GM18511 (cell line): ENCODE results near the gene AMPD2.
A peak's percentile ranks its signal among the peaks of the same experiment; 100 is the strongest.

Experiments
- ATAC-seq: cut with Tn5 transposase; IDR thresholded peaks from one replicate; pipeline ENCODE4 v1.9.1; 2021; ENCODE audit warnings: mild to moderate bottlenecking, moderate library complexity; ENCODE audit not compliant: unreplicated experiment

Gene AMPD2

DNA sequence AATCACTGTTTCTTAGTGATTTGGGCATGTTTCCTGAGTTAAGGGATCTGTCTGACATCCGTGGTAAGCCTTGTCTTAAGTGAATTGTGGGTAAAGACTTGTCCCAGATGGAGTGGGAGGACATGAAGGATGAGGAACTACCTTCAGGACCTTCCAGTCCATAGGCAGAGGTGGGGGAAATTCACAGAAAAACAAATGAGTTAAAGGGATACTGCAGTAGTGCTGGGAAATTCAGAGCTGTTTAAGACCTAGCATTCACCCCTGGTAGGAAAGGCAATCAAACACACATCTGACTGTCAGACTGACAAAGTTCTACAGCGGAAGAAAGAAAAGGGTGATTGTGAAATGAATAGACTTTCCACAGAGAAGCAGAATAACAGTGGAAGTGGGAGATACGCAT is 3.2 kb upstream of the AMPD2 start:
- ATAC-seq = no peak

DNA sequence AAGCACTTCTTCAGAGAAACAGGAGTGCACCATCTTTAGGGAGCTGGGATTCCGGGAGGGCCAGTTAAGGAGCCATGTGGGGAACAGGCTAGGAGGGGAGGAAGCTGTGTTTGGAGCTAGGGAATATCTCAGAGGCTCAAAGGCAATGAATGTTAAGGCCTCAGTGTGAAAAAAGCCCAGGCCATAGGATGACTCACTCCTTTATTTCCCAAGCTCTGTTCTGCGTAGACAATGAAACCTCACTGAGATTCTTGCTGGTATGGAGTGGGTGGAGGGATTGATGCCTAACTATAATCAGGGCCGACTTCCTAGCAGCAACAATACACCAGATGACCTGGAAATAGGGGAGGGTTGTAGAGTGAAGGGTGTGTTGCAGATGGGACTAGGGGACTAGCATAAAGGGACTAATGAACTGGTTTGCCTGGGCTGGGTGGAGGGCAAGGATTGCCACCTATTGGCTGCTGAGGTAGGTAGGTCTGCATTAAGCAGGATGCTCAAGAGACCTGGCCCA is 2.3 kb upstream of the AMPD2 start:
- no peak for ATAC-seq

GRCh38 chr1:109618661-109619575 is 719 bp upstream of the AMPD2 start:
- ATAC-seq = no peak

- ATAC-seq = peak; percentile 6
Measured at GRCh38 chr1:109620401-109620791, 759 bp downstream of the AMPD2 start.

DNA sequence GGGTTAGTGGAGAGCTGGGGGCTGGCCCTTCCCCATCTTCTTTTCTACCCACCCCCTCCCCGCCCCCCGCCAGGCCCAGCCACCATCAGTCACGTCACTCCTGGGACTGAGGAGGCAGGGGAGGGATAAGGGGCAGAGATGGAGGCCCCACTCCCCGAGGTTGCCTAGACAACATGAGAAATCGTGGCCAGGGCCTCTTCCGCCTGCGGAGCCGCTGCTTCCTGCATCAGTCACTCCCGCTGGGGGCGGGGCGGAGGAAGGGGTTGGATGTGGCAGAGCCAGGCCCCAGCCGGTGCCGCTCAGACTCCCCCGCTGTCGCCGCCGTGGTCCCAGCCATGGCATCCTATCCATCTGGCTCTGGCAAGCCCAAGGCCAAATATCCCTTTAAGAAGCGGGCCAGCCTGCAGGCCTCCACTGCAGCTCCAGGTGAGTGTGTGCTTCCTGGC is 1.2 kb downstream of the AMPD2 start:
- ATAC-seq = peak; percentile 76

DNA sequence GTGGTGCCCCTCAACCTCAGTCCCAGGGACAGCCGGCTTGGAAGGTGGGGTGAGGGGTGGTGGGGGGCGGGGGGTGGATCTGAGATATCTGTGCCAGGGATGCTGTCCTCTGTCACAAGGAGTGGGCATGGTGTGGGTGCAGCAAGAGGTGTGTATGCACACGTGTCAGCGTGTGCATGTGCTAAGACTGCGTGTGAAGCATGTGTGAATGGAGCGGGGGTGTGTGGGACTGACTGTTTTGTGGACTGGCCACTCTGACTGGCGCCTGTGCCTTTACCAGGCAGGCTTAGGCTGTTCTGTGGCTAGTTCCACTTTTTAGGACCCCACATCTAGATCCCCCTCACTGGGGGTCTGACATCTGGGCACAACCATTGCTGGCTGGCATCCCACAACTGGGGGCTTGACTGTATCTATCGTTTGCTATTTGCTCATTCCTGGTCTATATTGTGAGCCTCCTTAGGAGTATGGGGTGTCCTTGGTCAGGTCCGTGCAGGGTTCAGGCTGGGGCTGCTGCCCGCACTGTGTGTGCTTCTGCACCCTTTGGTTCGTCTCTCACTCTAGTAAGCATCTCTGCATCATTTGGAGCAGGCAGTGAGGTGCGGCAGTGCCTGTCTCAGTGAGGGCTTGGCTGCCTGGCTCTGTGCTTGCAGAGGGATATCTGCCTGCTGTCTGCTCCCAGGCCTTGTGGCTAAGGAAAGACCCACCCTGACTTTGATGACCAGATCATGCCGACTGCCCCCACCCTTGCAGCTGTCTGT is 1.9 kb downstream of the AMPD2 start:
- no peak for ATAC-seq

GRCh38 chr1:109622137-109622892 is 2.7 kb downstream of the AMPD2 start:
- ATAC-seq = no peak

GRCh38 chr1:109622895-109623294 is 3.3 kb downstream of the AMPD2 start:
- no peak for ATAC-seq

DNA sequence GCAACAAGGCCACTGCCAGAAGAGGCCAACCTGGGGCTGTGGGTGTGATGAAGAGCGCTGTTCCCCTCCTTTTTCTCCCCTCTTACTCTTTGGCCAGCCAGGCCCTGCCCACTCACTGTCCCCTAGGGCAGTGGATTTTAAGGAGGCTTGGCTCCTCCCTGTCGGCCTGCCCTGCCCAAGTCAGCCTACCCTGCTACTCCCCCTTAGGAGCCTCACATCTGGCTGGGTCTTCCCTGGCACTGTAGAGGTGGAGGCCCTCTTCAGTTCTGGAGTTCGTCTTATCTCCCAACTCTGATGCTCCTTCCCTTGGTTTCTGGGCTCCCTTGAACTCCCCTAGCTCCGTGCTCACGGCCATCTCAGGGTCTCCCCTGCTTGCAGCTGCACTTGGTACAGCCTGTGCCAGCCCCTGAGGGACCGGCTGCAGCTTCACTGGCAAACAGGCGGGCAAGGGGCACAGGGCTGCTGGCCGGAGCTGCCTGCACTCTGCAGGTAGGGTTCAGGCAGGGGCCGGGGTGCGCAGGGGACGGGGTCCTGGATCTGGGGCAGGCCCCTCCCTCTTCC is 4.0 kb downstream of the AMPD2 start:
- no peak for ATAC-seq

GRCh38 chr1:109624201-109625010 is 4.8 kb downstream of the AMPD2 start:
- ATAC-seq = no peak

DNA sequence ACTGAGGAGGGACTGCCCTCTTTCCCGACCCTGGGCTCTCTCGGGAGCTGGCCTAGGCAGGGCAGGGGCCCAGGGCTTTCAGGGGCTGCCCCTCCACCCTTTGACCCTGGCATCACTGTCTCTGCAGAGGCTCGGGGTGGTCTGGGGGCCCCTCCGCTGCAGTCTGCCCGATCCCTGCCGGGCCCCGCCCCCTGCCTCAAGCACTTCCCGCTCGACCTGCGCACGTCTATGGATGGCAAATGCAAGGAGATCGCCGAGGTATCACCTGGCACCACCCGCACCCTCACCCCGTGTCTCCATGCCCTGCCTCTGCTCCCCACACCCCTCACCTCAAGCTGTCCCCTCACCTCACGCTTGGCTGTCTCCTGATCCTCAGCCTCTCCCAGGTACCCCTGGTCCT is 5.5 kb downstream of the AMPD2 start:
- no peak for ATAC-seq

- no peak for ATAC-seq
Measured at GRCh38 chr1:109625601-109626560, 6.2 kb downstream of the AMPD2 start.

DNA sequence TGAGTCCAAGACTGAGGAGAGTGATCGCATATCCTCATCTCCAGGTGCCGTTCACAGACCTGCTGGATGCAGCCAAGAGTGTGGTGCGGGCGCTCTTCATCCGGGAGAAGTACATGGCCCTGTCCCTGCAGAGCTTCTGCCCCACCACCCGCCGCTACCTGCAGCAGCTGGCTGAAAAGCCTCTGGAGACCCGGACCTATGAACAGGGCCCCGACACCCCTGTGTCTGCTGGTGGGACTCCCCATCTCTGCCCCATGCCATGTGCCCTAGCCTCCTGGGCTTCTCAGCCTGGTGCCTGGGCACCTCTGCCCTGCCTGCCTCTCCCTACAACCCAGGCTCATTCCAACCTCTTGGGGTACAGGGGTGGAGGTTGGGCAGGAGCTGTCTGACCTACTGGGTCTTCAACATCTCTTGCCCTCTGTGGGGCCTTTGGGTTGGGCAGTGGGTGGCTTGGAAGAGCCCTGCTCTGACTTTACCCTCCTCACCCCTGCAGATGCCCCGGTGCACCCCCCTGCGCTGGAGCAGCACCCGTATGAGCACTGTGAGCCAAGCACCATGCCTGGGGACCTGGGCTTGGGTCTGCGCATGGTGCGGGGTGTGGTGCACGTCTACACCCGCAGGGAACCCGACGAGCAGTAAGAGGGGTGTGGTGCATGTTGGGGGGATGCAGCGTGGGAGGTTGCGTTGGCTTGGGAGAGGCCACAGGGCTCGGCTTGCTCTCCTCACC is 7.2 kb downstream of the AMPD2 start:
- no peak for ATAC-seq

GRCh38 chr1:109627692-109628399 is 8.2 kb downstream of the AMPD2 start:
- no peak for ATAC-seq

- ATAC-seq = no peak
Measured at GRCh38 chr1:109628540-109629321, 9.1 kb downstream of the AMPD2 start.

DNA sequence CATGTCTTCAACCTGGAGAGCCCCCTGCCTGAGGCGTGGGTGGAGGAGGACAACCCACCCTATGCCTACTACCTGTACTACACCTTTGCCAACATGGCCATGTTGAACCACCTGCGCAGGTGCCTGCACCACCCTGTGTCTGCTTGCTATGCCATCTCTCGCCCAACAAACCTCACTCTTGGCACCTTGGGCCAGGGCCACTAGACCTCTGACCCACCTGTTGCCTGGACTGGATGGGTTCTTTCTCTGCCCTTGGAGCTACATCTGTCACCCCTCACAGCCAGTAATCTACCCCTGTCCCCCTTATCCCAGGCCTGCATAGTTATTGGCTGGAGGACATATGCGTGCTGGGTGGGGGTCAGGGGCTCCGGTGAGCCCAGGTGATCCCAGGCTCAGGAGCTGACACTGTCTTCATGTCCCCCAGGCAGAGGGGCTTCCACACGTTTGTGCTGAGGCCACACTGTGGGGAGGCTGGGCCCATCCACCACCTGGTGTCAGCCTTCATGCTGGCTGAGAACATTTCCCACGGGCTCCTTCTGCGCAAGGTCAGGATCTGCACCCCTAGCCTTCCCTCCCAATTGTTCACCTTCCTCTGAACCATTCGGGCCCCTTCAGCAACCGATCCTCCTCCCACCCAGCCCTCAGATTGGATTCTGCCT is 9.9 kb downstream of the AMPD2 start:
- ATAC-seq = no peak
